Retina (tissue), 1 donor: ENCODE results near the gene GMDS.

Experiments
- DNase-seq: peaks from one replicate; pipeline ENCODE4 v3.0.0-alpha.2; 2016

Gene GMDS

GRCh38 chr6:1662534-1662933, 582.9 kb downstream of the GMDS start:
- DNase-seq: no peak

GRCh38 chr6:1659816-1660215, 585.6 kb downstream of the GMDS start:
- no peak for DNase-seq

GRCh38 chr6:1658212-1659005, 587.0 kb downstream of the GMDS start:
- DNase-seq: no peak

GRCh38 chr6:1657771-1658165, 587.6 kb downstream of the GMDS start:
- peak; percentile 51 for DNase-seq

GRCh38 chr6:1657116-1657770, 588.2 kb downstream of the GMDS start:
- peak; percentile 52 for DNase-seq

- no peak for DNase-seq
Observed at GRCh38 chr6:1654054-1654453, 591.4 kb downstream of the GMDS start.

GRCh38 chr6:1652842-1653241, 592.6 kb downstream of the GMDS start:
- DNase-seq: no peak

GRCh38 chr6:1651362-1651761, 594.0 kb downstream of the GMDS start:
- DNase-seq: no peak

- DNase-seq: no peak
Observed at GRCh38 chr6:1645466-1646185, 599.8 kb downstream of the GMDS start.

- no peak for DNase-seq
Observed at GRCh38 chr6:1644516-1645060, 600.8 kb downstream of the GMDS start.

- DNase-seq: no peak
Observed at GRCh38 chr6:1643830-1644445, 601.5 kb downstream of the GMDS start.

- no peak for DNase-seq
Observed at GRCh38 chr6:1643111-1643510, 602.3 kb downstream of the GMDS start.

- DNase-seq: no peak
Observed at GRCh38 chr6:1641343-1641885, 604.0 kb downstream of the GMDS start.

- no peak for DNase-seq
Observed at GRCh38 chr6:1640476-1640875, 604.9 kb downstream of the GMDS start.

- no peak for DNase-seq
Observed at GRCh38 chr6:1639430-1639829, 606.0 kb downstream of the GMDS start.

GRCh38 chr6:1636971-1637871, 608.2 kb downstream of the GMDS start:
- DNase-seq: no peak

- no peak for DNase-seq
Observed at GRCh38 chr6:1636272-1636825, 609.1 kb downstream of the GMDS start.

GRCh38 chr6:1635305-1636010, 609.9 kb downstream of the GMDS start:
- DNase-seq: peak; percentile 47

- no peak for DNase-seq
Observed at GRCh38 chr6:1634081-1634480, 611.3 kb downstream of the GMDS start.

GRCh38 chr6:1633366-1634021, 611.9 kb downstream of the GMDS start:
- DNase-seq: no peak
